Ovary (tissue), 3 donors: ENCODE measurements around the gene INPP5A.

Source experiments
- CTCF ChIP-seq, 3 donors: fragments of 450-650 bp in 2 of 3; fragments of 200-600 bp in 1 of 3; IDR thresholded peaks; one replicate each; pipeline versions ENCODE4 v1.5.1 to v1.8.0; 2016 to 2022; ENCODE audit warnings: antibody characterized with exemption in 3 of 3, mild to moderate bottlenecking in 1 of 3
- EP300 ChIP-seq: sonication (generic); formaldehyde crosslinking; IDR thresholded peaks from one replicate; pipeline ENCODE4 v1.6.1; 2017; ENCODE audit warnings: antibody characterized with exemption
- POLR2A ChIP-seq: fragments of 450-650 bp; IDR thresholded peaks from one replicate; pipeline ENCODE4 v1.6.1; 2017; ENCODE audit warnings: antibody characterized with exemption, mild to moderate bottlenecking, moderate library complexity
- donor health status: DM: no; HTN: no; CAD: no.

GRCh38 chr10:132820056-132820455, 282.5 kb downstream of the INPP5A start:
- TF ChIP-seq CTCF (IDR thresholded peaks at IDR 0.05) = no peak
- no peak for TF ChIP-seq EP300
- TF ChIP-seq POLR2A = no peak
